ENCODE data around the gene ENO2. TPM values are rescaled to one million over a fixed set of nuclear protein-coding genes. Genes with fewer than 3 reads are reported as not detected.

ENO2 gene
- total RNA-seq, 4 donors from 2014 or later: 5.0 to 8.0 (median 5.5) TPM

DNA sequence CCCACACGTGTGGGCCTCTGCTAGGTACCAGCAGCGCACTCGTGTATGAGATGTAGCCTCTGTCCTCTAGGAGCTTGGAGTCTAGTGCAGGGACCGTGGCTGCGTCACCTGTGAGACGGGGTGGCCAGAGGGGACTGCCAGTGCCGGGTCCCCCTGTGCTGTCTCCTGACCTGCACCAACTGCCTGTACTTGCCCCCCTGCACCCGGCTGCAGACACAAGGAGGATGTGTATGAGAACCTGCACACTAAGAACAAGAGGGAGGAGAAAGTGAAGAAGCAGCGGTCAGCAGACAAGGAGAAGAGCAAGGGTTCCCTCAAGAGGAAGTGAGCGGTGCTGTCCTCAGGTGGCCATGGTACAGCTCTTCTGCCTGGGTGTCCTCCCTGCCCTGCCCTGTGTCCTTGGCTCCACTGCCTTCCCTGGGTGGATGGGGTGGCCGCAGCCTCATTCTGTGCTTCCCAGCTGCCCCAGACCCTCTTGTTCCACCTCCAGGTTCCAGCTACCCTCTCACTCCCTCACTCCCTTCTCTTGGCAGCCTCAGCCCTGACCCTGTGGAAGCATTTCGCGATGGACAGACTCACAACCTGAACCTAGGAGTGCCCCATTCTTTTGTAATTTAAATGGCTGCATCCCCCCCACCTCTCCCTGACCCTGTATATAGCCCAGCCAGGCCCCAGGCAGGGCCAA, 46.4 kb downstream of the ENO2 start:
- peak overlapping the region in 3 of 4 donors; percentile 61 to 72 (median 70) for H3K4me3 ChIP-seq
- intact Hi-C loops (cut with DNase I): no loop called here
- DNase-seq: no peak
- H3K9me3 ChIP-seq: no peaks in the 10 kb centered on the region
- TF ChIP-seq POLR2A (IDR thresholded peaks at IDR 0.05): no peak
- TF ChIP-seq, protein P1, sequence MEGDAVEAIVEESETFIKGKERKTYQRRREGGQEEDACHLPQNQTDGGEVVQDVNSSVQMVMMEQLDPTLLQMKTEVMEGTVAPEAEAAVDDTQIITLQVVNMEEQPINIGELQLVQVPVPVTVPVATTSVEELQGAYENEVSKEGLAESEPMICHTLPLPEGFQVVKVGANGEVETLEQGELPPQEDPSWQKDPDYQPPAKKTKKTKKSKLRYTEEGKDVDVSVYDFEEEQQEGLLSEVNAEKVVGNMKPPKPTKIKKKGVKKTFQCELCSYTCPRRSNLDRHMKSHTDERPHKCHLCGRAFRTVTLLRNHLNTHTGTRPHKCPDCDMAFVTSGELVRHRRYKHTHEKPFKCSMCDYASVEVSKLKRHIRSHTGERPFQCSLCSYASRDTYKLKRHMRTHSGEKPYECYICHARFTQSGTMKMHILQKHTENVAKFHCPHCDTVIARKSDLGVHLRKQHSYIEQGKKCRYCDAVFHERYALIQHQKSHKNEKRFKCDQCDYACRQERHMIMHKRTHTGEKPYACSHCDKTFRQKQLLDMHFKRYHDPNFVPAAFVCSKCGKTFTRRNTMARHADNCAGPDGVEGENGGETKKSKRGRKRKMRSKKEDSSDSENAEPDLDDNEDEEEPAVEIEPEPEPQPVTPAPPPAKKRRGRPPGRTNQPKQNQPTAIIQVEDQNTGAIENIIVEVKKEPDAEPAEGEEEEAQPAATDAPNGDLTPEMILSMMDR (IDR thresholded peaks at IDR 0.05): peak in 1 of 6 experiments; percentile 16
- 60 to 71% methylated on average over 4 to 8 of the region's 13 CpGs for WGBS, 2 donors
- H3K27ac ChIP-seq: peak overlapping the region; percentile 91 to 99 (median 96)
- peaks cover 0 to 30% (median 6%) of the 10 kb centered on the region in 3 donors for H3K36me3 ChIP-seq
- peaks cover 34 to 91% (median 68%) of the 10 kb centered on the region in 3 donors for H3K4me1 ChIP-seq
- H3K27me3 ChIP-seq: no peaks in the 10 kb centered on the region

DNA sequence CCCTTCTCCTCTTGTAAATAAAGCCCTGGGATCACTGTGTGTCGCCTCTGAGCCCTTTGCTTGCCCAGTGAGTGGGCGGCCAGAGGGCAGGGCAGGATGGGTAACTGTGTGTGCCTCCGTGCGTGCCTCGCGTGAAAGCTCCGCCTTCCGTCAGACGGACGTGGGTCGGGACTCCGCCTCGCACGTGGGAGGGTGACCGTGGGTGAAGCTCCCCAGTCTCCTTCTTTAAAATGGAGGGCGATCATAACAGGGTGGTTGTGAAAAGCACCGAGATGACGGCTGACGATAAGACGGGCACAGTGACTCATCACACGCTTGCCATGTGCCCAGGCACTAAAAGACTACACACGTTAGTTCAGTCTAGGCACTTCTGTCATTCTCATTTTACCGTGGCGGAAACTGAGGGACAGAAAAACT, 46.9 kb downstream of the ENO2 start:
- 19 to 36% methylated on average over 10 to 17 of the region's 24 CpGs for WGBS, 2 donors
- no peak for DNase-seq
- Histone ChIP-seq H3K4me3 (peak overlapping the region; percentile 61 to 72 (median 70)), H3K27ac (peak overlapping the region; percentile 91 to 99 (median 96)), H3K36me3 (peaks cover 1 to 30% (median 8%) of the 10 kb centered on the region in 3 donors), H3K4me1 (peaks cover 34 to 91% (median 68%) of the 10 kb centered on the region in 3 donors), H3K27me3 (no peaks in the 10 kb centered on the region), H3K9me3 (no peaks in the 10 kb centered on the region)
- peak in 1 of 4 donors; percentile 16 for TF ChIP-seq POLR2A (IDR thresholded peaks at IDR 0.05)
- TF ChIP-seq, protein P1 (IDR thresholded peaks at IDR 0.05): no peak
- intact Hi-C loops (cut with DNase I): no loop called here

DNA sequence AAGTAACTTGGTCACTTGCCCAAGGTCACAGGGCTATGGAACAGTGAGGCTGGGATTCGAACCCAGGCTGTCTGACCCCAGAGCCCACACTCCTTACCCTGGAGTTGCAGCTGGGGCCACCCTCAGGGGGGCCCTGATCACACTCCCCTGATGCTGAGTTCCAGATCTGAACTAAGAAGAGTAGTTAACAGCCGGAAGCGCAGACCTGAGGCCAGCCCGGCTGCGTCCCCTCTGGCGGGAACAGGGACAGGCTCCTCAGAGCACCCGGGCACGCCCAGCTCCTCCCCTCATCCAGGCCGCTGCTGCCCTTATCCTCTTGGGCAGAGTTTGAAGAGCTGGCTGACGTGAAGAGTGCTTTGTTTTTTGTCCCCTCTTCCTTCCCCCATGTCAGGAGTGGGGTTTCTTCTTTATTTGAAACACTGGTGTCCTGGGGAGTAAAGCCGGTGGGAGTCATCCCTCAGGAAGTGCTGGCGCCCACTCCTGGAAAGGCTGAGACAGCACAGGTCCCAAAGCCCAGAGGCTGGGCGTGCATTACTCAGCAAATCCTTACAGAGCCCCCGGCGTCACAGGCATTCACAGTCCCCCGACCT, 47.4 kb downstream of the ENO2 start:
- Histone ChIP-seq H3K9me3 (no peaks in the 10 kb centered on the region), H3K27me3 (no peaks in the 10 kb centered on the region), H3K27ac (peak overlapping the region; percentile 91 to 99 (median 96)), H3K36me3 (peaks cover 6 to 30% (median 8%) of the 10 kb centered on the region in 3 donors), H3K4me3 (peak overlapping the region; percentile 61 to 72 (median 70)), H3K4me1 (peaks cover 34 to 91% (median 67%) of the 10 kb centered on the region in 3 donors)
- intact Hi-C loops (cut with DNase I): loop anchor here (2.0 kb wide), 1 partner anchor 17 kb away; the partner anchor contains the start of gene C12orf57
- no peak for TF ChIP-seq POLR2A (IDR thresholded peaks at IDR 0.05)
- TF ChIP-seq, protein P1 (IDR thresholded peaks at IDR 0.05): peak in 5 of 6 experiments; percentile 3 to 50 (median 23)
- DNase-seq: no peak
- 12% methylated on average over 9 to 12 of the region's 16 CpGs for WGBS, 2 donors

DNA sequence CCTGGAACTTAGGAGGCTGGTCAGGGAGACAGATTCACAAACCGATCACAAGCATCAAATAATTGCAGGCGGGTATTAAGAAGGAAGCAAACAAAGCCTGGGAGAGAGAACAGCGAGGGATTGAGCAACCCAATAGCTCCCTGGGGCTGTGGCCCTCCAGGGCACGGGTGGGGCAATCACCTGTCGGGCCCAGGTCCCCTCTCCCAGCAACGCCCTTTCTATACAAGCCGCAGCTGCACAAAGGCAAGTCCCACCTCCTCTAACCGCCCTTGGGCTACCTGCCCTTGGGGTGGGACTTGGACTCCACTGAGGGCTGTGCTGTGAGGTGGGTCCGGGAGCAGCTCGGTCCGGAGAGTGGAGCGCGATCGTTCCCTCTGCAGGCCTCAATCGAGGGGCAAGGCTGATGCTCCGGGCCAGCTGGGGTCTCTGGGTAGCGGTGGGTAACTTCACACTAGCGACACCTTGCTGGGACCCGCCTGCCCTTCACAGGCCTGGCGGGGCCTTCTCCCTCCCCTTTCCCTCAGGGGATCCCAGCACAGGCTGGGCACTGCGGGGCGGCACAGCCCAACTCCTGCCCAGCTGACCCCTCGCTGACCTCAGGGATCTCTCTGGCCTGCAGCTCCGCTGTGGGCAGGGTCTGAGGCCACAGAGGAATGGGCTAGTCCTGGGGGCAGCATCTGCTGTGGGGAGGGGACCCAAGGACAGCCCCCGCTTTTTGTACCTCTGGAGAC, 48.1 kb downstream of the ENO2 start:
- peak overlapping the region; percentile 91 to 99 (median 96) for H3K27ac ChIP-seq
- peak overlapping the region; percentile 61 to 72 (median 70) for H3K4me3 ChIP-seq
- 34% methylated on average over 14 of the region's 25 CpGs; no CpG with 5 or more reads in 1 of the 2 donors for WGBS, 2 donors
- DNase-seq: no peak
- no peaks in the 10 kb centered on the region for H3K27me3 ChIP-seq
- H3K36me3 ChIP-seq: peaks cover 9 to 33% (median 13%) of the 10 kb centered on the region in 3 donors
- intact Hi-C loops (cut with DNase I): loop anchor here (2.0 kb wide), 1 partner anchor 18 kb away; the partner anchor contains the start of gene C12orf57
- no peak for TF ChIP-seq POLR2A (IDR thresholded peaks at IDR 0.05)
- TF ChIP-seq, protein P1 (IDR thresholded peaks at IDR 0.05): no peak
- no peaks in the 10 kb centered on the region for H3K9me3 ChIP-seq
- peaks cover 34 to 91% (median 62%) of the 10 kb centered on the region in 3 donors for H3K4me1 ChIP-seq

All from esophagus squamous epithelium (tissue), 5 donors.